ENCODE measurements around the gene MYO9B. TPM values are rescaled to one million over a fixed set of nuclear protein-coding genes. Genes with fewer than 3 reads are reported as not detected.

Gene MYO9B
- total RNA-seq, 4 donors from 2014 or later, result 102 to 246 (median 151) TPM

- Histone ChIP-seq H3K36me3 (peaks cover 0 to 23% (median 9%) of the 10 kb centered on the region in 4 donors), H3K4me1 (no peaks in the 10 kb centered on the region), H3K27ac (no peak overlapping the region), H3K9me3 (no peaks in the 10 kb centered on the region), H3K4me3 (no peak overlapping the region), H3K27me3 (no peaks in the 10 kb centered on the region)
- no peak for DNase-seq
- in situ Hi-C loops (cut with MboI; ENCODE audit: low pct_ligation_motif_present in 1 of 4, low pct_unique_long_range_greater_than_20kb in 1 of 4, low sequenced_read_pairs in 3 of 4) (no loop called here), intact Hi-C loops (cut with DNase I; ENCODE audit: low total_unique reads) (no loop called here)
- WGBS, 2 donors (ENCODE audit: low coverage in 1 of 2), result 75% methylated on average over 13 of the region's 13 CpGs; no CpG with 5 or more reads in 1 of the 2 donors
- no peak for TF ChIP-seq CTCF (IDR thresholded peaks at IDR 0.05)
- TF ChIP-seq POLR2AphosphoS5 (IDR thresholded peaks at IDR 0.05), result no peak
- no peak for TF ChIP-seq EP300 (IDR thresholded peaks at IDR 0.05; ENCODE audit: low read depth)
- TF ChIP-seq POLR2A (IDR thresholded peaks at IDR 0.05), result no peak
Observed at GRCh38 chr19:17149393-17150135, 74.0 kb downstream of the MYO9B start.

DNA sequence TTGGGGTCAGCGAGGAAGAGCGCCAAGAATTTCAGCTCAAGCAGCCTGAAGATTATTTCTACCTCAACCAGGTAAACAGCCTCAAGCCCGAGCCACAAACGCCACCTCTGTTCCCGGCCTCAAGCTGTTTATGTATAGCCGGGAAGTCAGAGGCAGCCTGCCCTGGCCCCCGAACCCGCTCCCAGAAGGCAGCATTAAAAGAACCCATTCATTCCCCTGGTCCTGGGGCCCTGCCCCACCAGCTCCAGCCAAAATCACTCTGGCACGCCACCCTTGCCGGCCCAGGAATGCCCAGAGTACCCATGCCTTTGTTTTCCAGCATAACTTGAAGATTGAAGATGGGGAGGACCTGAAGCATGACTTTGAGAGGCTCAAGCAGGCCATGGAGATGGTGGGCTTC, 78.4 kb downstream of the MYO9B start:
- in situ Hi-C loops (cut with MboI; ENCODE audit: low pct_ligation_motif_present in 1 of 4, low pct_unique_long_range_greater_than_20kb in 1 of 4, low sequenced_read_pairs in 3 of 4), result no loop called here

GRCh38 chr19:17155251-17155650, 79.7 kb downstream of the MYO9B start:
- intact Hi-C loops (cut with DNase I; ENCODE audit: low total_unique reads) (loop anchor here (5.0 kb wide), 1 partner anchor 438 kb away; the partner anchor contains the start of gene NWD1), in situ Hi-C loops (cut with MboI; ENCODE audit: low pct_ligation_motif_present in 1 of 4, low pct_unique_long_range_greater_than_20kb in 1 of 4, low sequenced_read_pairs in 3 of 4) (no loop called here)
- 95% methylated on average over 7 of the region's 7 CpGs; no CpG with 5 or more reads in 1 of the 2 donors for WGBS, 2 donors (ENCODE audit: low coverage in 1 of 2)
- Histone ChIP-seq H3K4me1 (no peaks in the 10 kb centered on the region), H3K27me3 (no peaks in the 10 kb centered on the region), H3K36me3 (peaks cover 0 to 57% (median 28%) of the 10 kb centered on the region in 4 donors), H3K4me3 (no peak overlapping the region), H3K9me3 (no peaks in the 10 kb centered on the region), H3K27ac (no peak overlapping the region)
- no peak for DNase-seq
- no peak for TF ChIP-seq CTCF (IDR thresholded peaks at IDR 0.05)
- no peak for TF ChIP-seq POLR2AphosphoS5 (IDR thresholded peaks at IDR 0.05)
- no peak for TF ChIP-seq EP300 (IDR thresholded peaks at IDR 0.05; ENCODE audit: low read depth)
- no peak for TF ChIP-seq POLR2A (IDR thresholded peaks at IDR 0.05)

More for the DNA sequence above, 78.4 kb downstream of the MYO9B start:
- TF ChIP-seq POLR2AphosphoS5 (IDR thresholded peaks at IDR 0.05), result no peak
- no peak for TF ChIP-seq CTCF (IDR thresholded peaks at IDR 0.05)
- no peak for TF ChIP-seq EP300 (IDR thresholded peaks at IDR 0.05; ENCODE audit: low read depth)
- TF ChIP-seq POLR2A (IDR thresholded peaks at IDR 0.05), result no peak
- Histone ChIP-seq H3K9me3 (no peaks in the 10 kb centered on the region), H3K4me3 (no peak overlapping the region), H3K36me3 (peaks cover 0 to 55% (median 23%) of the 10 kb centered on the region in 4 donors), H3K27ac (no peak overlapping the region), H3K4me1 (no peaks in the 10 kb centered on the region), H3K27me3 (no peaks in the 10 kb centered on the region)
- intact Hi-C loops (cut with DNase I; ENCODE audit: low total_unique reads), result no loop called here
- no peak for DNase-seq
- WGBS, 2 donors (ENCODE audit: low coverage in 1 of 2), result 93 to 94% methylated on average over 5 to 10 of the region's 10 CpGs

DNA sequence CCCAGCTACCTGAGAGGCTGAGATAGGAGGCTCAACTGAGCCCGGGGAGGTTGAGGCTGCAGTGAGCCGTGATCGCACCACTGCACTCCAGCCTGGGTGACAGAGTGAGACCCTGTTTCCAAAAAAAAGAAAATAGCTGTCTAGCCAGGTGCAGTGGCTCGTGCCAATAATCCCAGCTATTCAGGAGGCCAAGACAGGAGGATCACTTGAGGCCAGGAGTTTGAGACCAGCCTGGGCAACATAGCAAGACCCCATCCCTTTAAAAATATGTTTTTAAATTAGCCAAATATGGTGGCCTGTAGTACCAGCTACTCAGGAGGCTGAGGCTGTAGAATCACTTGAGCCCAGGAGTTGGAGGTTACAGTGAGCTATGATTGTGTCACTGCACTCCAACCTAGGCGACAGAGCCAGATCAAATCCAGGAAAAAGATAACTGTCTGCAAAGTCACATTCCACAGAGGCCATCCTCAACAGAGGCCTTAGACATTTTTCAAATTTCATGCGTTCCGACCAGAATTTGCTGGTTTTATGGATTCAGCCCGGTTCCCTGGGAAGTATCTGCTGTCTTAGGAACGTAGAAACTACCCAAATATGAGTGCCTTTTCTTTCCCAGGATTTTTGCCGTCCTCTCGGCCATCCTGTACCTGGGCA, 80.8 kb downstream of the MYO9B start:
- in situ Hi-C loops (cut with MboI; ENCODE audit: low pct_ligation_motif_present in 1 of 4, low pct_unique_long_range_greater_than_20kb in 1 of 4, low sequenced_read_pairs in 3 of 4), result no loop called here
- Histone ChIP-seq H3K27me3 (no peaks in the 10 kb centered on the region), H3K27ac (no peak overlapping the region), H3K36me3 (peaks cover 0 to 67% (median 32%) of the 10 kb centered on the region in 4 donors), H3K4me1 (no peaks in the 10 kb centered on the region), H3K4me3 (no peak overlapping the region), H3K9me3 (no peaks in the 10 kb centered on the region)
- TF ChIP-seq POLR2AphosphoS5 (IDR thresholded peaks at IDR 0.05) (no peak), CTCF (IDR thresholded peaks at IDR 0.05) (no peak)
- WGBS, 2 donors (ENCODE audit: low coverage in 1 of 2), result 93% methylated on average over 11 of the region's 11 CpGs; no CpG with 5 or more reads in 1 of the 2 donors
- no peak for DNase-seq
- intact Hi-C loops (cut with DNase I; ENCODE audit: low total_unique reads), result loop anchor here (5.0 kb wide), 1 partner anchor 439 kb away; the partner anchor contains the start of gene NWD1
